Omental fat pad (tissue), 4 donors: ENCODE measurements around the gene ATG12. TPM values are rescaled to one million over a fixed set of nuclear protein-coding genes. Genes with fewer than 3 reads are reported as not detected.

Experiments
- ATAC-seq: fragments of 150-250 bp; one replicate; pipeline ENCODE4 v1.9.1; 2016; ENCODE audit warnings: mild to moderate bottlenecking, moderate library complexity; ENCODE audit not compliant: low FRiP score
- DNase-seq: peaks from one replicate; pipeline ENCODE4 v3.0.0-alpha.2; 2019; ENCODE audit warnings: low spot score
- total RNA-seq, 4 donors: library from RNA; depleted of rRNA; stranded (reverse); fragments of >200 nt; gene quantifications; one replicate each; pipeline ENCODE4 v1.1.0, GENCODE V29; 2016
- TF ChIP-seq, protein P1 (sequence below), 3 donors: fragments of 450-650 bp; IDR thresholded peaks; one replicate each; pipeline ENCODE4 v1.5.1; 2016 to 2017; ENCODE audit warnings: antibody characterized with exemption in 3 of 3, mild to moderate bottlenecking in 3 of 3, moderate library complexity in 2 of 3

ATG12 gene
- total RNA-seq, 4 donors from 2014 or later, result 40.6 to 58.8 (median 51.4) TPM

DNA sequence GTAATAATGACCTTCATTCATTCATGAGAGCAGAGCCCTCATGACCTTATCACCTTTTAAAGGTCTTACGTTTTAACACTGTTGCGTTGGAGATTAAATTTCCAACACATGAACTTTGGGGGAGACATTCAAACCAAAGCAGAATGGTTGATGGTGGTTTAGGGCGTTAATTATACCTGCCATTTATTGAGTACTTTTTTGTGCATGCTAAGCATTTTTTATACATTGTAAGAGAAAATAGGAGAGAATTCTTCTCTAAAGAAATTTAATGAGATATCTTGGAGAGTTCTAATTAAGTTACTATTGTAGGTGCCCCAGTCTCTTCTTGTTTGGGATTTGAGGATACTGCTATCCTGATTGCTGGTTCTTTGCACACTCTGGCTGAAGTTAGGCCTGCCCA lies 12.8 kb upstream of the ATG12 start:
- TF ChIP-seq, protein P1, sequence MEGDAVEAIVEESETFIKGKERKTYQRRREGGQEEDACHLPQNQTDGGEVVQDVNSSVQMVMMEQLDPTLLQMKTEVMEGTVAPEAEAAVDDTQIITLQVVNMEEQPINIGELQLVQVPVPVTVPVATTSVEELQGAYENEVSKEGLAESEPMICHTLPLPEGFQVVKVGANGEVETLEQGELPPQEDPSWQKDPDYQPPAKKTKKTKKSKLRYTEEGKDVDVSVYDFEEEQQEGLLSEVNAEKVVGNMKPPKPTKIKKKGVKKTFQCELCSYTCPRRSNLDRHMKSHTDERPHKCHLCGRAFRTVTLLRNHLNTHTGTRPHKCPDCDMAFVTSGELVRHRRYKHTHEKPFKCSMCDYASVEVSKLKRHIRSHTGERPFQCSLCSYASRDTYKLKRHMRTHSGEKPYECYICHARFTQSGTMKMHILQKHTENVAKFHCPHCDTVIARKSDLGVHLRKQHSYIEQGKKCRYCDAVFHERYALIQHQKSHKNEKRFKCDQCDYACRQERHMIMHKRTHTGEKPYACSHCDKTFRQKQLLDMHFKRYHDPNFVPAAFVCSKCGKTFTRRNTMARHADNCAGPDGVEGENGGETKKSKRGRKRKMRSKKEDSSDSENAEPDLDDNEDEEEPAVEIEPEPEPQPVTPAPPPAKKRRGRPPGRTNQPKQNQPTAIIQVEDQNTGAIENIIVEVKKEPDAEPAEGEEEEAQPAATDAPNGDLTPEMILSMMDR (IDR thresholded peaks at IDR 0.05), result no peak
- ATAC-seq (no peak), DNase-seq (no peak)

DNA sequence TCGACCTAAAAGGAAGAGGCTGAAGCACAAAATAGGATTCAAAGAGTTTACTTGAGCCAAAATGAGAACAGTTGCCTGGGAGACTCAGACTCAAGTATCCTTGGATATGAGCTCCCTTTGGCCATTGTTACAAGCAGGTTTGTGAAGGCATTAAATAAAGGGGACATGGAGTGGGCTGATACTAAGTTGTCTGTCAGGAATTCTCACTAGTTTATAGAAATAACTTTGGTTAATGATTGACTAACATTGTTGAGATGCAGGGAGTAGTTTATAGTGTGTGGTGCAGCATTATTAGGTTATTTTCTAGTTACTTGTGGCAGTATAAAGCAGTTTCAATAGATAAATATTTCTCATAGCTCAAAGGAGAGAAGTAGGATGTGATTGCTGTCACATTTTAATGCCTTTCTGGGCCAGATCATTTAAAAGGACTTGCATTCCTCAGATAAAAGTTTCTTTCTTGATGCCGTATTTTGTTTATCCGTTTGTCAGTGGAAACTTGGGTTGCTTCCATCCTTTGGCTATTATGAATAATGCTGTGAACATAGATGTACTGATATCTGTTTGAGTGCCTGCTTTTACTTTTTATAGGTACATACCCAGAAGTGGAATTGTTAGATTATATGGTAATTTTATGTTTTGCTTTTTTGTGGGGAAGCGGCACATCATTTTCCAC lies 9.5 kb upstream of the ATG12 start:
- ATAC-seq (no peak), DNase-seq (no peak)
- TF ChIP-seq, protein P1 (IDR thresholded peaks at IDR 0.05), result no peak

DNA sequence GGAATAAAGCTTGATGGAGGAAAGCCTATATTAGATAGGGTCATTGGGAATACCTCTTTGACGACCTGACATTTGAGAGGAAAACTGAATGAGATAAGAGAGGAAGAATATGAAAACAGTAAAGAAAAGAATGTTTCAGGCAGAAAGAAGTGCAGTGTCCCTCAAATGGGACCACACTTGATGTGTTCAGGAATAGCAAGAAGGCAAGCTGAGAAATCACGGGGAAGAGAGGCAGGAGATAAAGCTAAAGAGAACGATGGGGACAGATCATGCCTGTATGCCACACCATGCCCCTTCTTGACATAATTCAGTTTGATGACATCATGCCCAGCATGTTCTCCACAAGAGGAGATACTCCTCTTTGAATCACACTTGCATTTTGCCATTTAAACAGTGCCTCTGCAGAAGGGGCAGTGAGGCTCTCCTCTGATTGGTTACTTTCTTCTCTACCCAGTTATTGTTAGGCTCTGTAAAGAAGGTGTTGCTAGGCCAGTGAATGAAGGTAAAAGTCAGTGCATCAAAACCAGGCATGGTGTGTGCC lies 8.0 kb upstream of the ATG12 start:
- DNase-seq, result no peak
- ATAC-seq, result no peak
- TF ChIP-seq, protein P1 (IDR thresholded peaks at IDR 0.05), result no peak

DNA sequence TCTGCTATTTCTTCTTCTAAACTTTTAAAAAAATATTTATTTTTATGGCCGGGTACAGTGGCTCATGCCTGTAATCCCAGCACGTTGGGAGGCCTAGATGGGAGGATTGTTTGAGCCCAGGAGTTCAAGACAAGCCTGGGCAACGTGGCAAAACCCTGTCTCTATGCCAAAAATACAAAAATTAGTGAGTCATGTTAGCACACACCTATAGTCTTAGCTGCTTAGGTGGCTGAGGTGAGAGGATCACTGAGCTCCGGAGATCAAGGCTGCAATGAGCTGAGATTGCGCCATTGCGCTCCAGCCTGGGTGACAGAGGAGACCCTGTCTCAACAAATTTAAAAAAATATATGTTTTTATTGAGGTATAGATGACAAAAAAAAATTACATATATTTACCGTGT lies 5.9 kb upstream of the ATG12 start:
- ATAC-seq (no peak), DNase-seq (no peak)
- TF ChIP-seq, protein P1 (IDR thresholded peaks at IDR 0.05), result no peak

DNA sequence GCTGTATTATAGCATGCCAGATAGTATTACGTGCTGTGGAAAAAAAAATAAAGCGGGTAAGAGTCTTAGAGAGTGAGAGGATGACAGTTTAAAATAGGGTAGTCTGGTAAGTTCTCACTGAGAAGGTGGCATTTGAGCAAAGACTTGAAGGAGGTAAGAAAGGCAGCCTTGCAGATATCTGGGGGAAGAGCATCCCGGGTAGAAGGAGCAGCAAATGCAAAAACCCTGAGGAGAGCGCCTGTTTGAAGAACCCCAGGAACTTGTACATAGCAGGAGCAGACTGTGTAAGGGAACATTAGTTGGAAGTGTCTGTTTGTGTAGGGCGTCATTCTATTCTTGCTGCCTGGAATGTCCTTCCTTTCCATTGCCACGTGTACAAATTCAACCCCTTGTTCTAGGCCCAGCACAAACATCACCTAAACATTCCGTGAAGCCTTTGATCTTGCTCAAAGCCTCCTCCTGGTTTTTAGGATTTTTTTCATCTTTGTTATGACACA lies 3.0 kb upstream of the ATG12 start:
- DNase-seq (no peak), ATAC-seq (no peak)
- TF ChIP-seq, protein P1 (IDR thresholded peaks at IDR 0.05), result no peak

DNA sequence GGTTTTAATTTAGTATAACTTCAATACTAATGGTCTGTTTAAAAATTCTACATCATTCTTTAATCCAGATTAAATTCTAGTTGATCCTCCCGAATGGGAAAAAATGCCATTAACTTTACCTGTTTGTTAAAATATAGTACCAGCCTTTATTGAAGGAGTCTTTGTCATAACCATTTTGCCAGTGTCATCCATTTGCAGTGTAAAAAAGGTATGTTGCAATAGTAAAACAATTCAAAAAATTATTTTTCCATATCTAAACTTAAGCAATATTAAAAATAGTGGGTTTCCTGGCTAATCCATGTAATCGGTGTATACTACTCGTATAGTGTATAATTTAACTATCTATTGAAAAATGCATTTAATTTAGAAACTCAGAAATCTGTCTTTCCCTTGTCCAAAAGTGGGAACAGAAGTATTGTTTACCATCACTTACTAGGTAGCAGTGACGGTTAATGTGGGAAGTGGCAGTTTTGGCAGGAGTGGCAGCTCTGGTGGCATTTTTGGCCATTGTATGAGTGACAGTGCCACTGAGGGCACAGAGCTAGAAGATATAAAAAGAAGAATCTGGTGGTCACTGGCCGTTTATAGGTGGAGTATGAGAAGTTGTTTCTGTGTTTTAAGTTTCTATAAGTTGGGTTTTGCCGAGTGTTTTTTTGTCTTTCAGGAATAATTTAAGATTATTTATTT lies 2.2 kb upstream of the ATG12 start:
- no peak for DNase-seq
- TF ChIP-seq, protein P1 (IDR thresholded peaks at IDR 0.05), result no peak
- no peak for ATAC-seq
